Hypothalamus (tissue), 51 donors: ENCODE data around the gene DIP2C.
A peak's percentile ranks its signal among the peaks of the same experiment; 100 is the strongest.
"Not testable (repeated sequence)": the region's sequence is repeated elsewhere in the genome, so short reads cannot be mapped to it uniquely, and the experiment has no call there.

ENCODE experiments used
- DNase-seq, 51 donors: peaks; one replicate each; lab custom pipeline; 2025; lab: John Stamatoyannopoulos, UW

Gene DIP2C

DNA sequence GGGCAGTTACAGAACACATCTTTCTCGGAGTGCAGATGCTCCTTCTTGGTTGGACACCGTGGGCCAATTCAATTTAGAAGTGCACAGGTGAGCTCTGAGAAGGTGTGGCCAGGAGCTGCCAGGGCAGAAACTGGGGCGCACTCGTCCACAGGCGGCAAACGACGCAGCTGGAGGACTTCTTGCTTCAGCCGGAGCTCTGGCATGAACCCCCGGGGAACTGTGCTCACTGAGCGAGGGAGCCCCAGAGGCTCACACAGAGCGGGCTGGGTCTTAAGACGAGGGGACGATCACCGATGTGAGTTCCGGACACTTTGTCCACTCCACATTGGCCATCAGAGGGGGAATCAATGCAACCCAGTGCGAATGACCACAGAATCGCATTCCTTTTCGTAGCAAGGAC is 413.8 kb downstream of the DIP2C start:
- no peak for DNase-seq

GRCh38 chr10:274866-275265 is 414.6 kb downstream of the DIP2C start:
- no peak for DNase-seq

GRCh38 chr10:273088-273487 is 416.4 kb downstream of the DIP2C start:
- no peak for DNase-seq

GRCh38 chr10:271722-272121 is 417.7 kb downstream of the DIP2C start:
- no peak for DNase-seq

GRCh38 chr10:271201-271600 is 418.3 kb downstream of the DIP2C start:
- DNase-seq: no peak

DNA sequence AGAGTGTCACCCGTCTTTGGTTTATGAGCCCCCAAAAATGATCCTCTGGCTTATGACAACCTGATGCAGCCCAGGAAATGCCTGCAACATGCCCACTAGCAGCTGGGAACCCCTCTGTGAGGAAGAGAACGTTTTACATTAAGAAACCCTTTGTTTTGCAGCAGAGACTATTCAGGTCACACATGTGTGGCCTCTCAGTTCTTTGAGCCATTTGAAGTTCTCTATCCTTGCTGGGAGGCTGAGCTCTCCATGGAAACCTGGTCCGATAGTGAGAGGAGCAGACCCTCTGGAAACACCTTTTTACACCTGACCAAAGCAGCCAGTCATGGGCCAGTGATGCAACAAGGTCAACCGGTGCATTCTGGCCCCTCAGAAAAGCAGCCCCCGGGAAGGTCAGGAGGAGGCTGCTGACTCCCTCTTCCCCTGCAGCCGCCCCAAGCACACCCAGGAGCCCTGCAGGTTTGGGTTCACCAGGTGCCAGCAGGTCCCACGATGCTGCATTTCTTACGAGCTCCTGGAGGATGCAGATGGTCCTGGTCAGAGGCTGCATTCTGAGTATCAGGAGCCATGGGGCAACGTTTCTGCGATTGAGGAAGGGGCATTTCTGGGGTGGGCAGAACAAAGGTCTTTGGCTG is 419.9 kb downstream of the DIP2C start:
- no peak for DNase-seq

DNA sequence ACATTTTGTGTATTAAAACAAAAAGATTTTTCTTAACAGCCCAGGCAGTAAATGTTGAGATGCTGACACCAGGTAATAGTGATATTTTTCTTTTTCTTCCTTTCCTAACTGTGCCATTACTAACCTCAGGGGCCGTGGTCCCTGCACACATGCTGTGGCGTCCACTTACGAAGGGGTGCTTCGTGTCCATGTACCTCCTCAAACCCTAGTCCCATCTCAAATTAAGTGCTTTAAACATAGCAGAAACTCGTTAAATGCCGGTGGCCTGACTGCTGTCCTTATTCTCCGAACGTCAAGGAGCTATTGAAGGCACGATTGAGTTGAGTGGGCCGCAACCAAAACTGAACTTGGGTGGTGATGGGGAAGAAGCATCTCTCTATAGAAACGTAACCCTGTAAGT is 421.8 kb downstream of the DIP2C start:
- DNase-seq: no peak

GRCh38 chr10:266974-267425 is 422.5 kb downstream of the DIP2C start:
- DNase-seq: no peak

GRCh38 chr10:265816-266588 is 423.5 kb downstream of the DIP2C start:
- DNase-seq: not testable (repeated sequence)

GRCh38 chr10:265074-265440 is 424.4 kb downstream of the DIP2C start:
- not testable (repeated sequence) for DNase-seq

DNA sequence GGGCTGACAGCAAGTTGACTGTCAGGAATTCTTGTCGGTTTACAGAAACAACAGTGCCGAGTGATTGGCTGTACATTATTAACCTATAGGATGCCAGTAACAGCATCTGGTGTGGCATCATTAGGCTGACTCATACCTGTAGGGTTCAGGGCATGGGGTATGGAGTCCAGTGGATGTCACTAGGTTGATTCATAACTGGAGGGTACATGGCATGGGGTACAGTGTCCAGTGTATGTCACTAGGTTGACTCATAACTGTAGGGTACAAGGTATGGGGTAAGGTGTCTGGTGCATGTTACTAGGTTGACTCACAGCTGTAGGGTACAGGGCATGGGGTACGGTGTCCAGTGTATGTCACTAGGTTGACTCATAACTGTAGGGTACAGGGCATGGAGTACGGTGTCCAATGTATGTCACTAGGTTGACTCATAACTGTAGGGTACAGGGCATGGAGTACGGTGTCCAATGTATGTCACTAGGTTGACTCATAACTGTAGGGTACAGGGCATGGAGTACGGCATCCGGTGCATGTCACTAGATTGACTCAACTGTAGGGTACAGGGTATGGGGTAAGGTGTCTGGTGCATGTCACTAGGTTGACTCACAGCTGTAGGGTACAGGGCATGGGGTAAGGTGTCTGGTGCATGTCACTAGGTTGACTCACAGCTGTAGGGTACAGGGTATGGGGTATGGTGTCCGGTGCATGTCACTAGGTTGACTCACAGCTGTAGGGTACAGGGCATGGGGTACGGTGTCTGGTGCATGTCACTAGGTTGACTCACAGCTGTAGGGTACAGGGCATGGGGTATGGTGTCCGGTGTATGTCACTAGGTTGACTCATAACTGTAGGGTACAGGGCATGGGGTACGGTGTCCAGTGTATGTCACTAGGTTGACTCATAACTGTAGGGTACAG is 425.1 kb downstream of the DIP2C start:
- DNase-seq: not testable (repeated sequence)

GRCh38 chr10:260819-261429 is 428.5 kb downstream of the DIP2C start:
- DNase-seq: peak in 1 of 51 donors; percentile 6

GRCh38 chr10:251982-252582 is 437.4 kb downstream of the DIP2C start:
- no peak for DNase-seq

- no peak for DNase-seq
Measured at GRCh38 chr10:248307-248706, 441.2 kb downstream of the DIP2C start.

GRCh38 chr10:247480-247879 is 442.0 kb downstream of the DIP2C start:
- no peak for DNase-seq

DNA sequence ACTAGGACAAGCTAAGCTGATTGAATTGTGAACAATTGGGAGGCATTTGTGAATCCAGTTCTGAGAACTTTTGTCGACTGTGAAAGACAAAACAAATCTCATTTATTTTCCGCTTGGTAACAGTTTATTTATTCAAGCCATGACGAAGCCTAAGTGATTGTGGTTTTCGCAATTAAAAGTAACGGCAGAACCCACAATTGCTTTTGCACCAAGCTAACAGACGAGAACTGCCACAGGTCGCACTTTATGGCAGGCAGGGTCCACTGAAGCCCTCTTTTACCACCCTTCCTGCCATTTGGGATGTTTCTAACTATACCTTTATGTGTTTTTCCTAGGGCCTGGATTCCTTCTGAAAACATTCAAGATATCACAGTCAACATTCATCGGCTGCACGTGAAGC is 443.0 kb downstream of the DIP2C start:
- DNase-seq: no peak

DNA sequence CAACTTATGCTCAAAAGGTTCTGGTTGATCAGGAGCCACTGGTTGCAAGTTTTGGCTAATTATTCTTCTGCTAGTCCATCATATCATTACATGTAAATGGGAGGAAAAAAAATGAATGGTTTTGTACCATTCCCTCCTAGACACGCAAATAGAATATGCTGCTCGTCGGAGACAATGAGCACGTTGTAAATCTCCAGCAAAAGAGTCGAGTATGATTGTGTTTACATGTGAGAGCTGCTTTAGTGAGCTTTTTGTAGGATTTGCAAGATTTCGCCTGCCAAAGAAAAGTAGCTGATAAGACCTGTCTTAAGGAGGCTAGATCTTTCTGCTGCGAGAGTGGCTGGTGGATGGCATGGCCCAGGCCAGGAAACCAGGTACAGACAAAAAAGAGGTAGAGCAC is 445.2 kb downstream of the DIP2C start:
- no peak for DNase-seq

GRCh38 chr10:241966-242643 is 447.4 kb downstream of the DIP2C start:
- DNase-seq: no peak

DNA sequence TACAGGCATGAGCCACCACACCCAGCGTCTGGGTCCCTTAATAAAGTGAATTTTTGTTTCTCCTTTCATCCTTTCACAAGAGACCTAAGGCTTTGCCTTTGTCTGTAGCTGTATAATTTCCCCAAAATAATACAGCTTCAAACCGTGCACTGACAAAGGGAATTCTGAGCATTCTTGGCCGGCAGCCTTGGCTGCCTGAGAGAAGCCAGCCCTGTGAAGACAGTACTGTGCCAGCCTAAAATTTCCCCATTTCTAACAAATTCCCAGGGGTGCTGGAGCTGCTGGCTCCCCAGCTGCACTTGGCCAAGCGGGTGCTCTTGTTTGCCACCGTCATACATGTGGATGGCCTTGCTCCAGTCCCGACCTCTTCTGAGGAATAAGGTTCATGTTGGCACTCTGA is 448.0 kb downstream of the DIP2C start:
- DNase-seq: peak in 7 of 51 donors; percentile 7 to 47 (median 23)

DNA sequence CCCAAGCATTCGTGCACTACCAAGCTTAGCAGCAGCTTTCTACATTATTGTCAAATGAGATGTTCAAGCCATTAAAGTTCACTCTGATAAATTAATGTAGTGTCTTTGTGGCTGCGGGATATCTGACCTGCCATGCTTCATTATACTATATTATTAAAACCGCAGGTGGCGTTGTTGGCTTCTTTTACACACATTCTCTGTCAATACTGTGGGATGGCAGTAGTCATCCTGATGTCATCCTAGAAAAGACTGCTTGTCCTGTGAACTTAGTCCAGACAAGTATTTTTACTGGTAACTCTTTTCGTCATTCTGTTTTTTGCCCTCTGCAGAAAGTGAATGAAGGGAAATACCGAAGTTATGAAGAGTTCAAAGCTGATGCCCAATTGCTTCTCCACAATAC is 450.4 kb downstream of the DIP2C start:
- DNase-seq: no peak
